OCI-M2 (cell line): ENCODE results near the gene CD33.
"Not testable (repeated sequence)": the region's sequence is repeated elsewhere in the genome, so short reads cannot be mapped to it uniquely, and the experiment has no call there.

Source experiments
- DNase-seq: peaks from one replicate; lab custom pipeline; 2025; ENCODE audit not compliant: unreplicated experiment; lab: John Stamatoyannopoulos, UW

Gene CD33

DNA sequence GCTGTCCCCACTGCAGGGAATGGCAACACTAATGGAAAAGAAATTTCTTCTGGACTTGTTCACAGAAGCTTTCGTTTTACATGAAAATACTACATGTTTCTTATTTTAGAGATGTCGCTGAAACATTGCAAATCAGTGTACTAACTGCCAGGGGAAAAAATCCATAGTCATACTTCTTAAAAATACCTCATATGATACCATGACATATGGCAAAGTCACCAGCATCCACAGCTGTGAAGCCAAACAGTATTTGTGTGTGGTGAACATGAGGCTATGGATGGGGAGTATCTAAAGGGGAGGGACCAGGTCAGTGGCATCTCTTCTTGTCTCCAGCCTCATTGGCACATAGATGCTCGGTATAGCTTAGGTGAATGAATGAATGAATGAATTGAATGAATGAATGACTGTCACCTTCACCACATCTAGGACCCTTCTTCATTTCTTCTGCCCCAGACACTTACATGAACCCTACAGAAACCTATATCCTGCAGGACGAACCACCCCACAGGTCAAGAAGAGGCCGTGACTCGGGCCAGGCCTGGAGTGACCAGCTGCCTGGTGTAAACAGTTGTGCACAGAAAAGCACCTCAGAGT lies 14.6 kb upstream of the CD33 start:
- no peak for DNase-seq

- not testable (repeated sequence) for DNase-seq
These were observed 14.0 kb upstream of the CD33 start for GRCh38 chr19:51210874-51211361.

- no peak for DNase-seq
These were observed 13.0 kb upstream of the CD33 start for GRCh38 chr19:51211833-51212232.

- no peak for DNase-seq
These were observed 5.6 kb upstream of the CD33 start for GRCh38 chr19:51219307-51219706.

DNA sequence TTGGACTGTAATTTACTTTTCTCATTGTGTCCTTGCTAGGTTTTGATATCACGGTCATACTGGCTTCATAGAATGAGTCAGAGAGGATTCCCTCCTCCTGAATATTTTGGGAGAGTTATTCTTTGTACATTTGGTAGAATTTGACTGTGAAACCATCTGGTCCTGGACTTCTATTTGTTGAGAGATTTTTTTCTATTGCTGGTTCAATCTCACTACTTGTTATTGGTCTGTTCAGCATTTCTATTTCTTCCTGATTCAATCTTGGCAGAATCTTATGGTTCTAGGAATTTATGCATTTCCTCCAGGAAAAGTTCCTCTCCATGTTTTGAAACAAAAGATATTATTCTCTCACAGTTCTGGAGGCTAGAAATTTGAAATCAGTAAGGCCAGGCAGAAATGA lies 4.9 kb upstream of the CD33 start:
- DNase-seq, result no peak

GRCh38 chr19:51220996-51221395 lies 3.9 kb upstream of the CD33 start:
- DNase-seq, result no peak

- no peak for DNase-seq
These were observed 678 bp upstream of the CD33 start for GRCh38 chr19:51224163-51224641.

- no peak for DNase-seq
These were observed 1.2 kb downstream of the CD33 start for GRCh38 chr19:51226067-51226466.

- no peak for DNase-seq
These were observed 2.4 kb downstream of the CD33 start for GRCh38 chr19:51227326-51227725.

DNA sequence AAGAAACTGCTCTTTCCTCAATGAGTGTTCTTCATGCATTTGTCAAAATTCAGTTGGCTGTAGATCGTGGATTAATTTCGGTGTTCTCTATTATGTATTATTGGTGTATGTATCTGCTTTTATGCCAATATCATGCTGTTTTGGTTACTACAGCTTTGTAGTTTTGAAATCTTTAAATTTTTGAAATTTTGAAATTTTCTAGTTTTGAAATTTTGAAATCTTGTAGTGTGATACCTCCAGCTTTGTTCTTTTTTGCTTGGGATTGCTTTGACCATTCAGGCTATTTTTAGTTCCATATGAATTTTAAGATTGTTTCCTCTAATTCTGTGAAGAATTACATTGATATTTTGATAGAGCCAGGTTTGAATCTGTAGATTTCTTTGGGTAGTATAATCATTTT lies 3.1 kb downstream of the CD33 start:
- DNase-seq, result no peak

DNA sequence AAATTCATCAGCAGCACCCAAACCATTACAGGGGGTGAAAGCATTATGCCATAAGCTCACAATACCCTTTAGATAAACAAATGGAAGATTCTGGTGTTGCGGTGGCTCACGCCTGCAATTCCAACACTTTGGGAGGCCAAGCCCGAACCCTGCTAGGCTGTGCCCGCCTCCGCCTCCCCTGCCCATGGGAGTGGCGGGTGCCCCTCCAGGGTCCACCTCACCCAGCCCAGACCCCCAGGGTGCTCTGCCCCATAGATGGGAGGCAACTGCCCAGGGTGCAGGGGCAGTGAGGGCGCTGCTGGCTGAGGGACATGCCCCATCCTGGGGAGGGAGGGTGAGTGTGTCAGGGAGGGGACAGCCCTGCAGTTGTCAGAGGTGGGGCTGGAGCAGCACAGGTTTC lies 16.0 kb downstream of the CD33 start:
- no peak for DNase-seq

DNA sequence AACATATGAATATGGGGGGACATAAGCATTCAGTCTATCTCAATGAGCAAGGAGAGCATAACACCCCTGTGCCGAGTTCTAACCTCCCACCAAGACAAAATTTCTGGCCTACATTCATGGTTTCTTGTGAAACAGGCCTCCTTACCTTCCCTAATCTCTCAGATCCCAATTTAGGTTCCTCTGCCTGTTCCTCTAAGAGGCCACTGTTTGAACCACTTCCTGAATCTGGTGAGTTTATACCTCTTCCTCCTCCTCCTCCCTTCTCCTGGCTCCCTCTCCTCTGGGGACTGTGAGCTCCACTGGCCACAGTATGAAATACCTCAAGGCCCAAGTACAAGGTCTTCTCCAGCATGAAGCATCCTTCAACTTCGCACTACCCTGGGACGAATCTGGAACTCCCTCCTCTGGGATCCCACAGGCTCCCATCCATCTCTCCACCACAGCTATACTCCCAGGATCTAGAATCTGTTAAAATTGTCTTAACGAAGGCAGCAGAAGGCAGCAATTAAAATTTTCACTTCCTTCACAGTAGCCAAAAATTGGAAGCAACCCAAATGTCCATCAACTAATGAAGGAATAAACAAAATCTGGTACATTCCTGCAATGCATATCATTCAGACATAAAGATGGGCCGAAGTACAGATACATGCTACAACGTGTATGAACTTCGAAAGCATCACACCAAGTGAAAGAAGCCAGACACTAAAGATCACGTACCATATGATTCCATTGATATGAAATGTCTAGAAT lies 18.2 kb downstream of the CD33 start:
- DNase-seq, result no peak

DNA sequence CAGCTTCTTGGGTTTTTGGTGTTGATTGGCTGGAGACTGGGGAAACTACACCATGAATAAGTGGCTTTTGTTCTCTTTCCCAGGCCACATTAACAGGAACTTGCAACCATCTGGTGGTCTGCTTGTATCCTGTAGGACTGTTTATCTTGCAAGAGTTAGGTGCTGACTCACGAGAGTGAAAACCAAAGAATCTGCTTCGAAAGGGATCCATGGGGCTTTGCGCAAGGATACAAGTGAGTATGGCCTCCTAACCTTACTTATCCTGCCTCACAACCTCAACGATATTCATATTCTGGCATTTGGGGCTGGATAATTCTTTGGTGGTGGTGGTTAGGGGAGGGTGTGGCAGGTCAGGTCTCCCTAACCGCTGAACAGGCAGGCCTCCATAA lies 21.3 kb downstream of the CD33 start:
- DNase-seq, result no peak

DNA sequence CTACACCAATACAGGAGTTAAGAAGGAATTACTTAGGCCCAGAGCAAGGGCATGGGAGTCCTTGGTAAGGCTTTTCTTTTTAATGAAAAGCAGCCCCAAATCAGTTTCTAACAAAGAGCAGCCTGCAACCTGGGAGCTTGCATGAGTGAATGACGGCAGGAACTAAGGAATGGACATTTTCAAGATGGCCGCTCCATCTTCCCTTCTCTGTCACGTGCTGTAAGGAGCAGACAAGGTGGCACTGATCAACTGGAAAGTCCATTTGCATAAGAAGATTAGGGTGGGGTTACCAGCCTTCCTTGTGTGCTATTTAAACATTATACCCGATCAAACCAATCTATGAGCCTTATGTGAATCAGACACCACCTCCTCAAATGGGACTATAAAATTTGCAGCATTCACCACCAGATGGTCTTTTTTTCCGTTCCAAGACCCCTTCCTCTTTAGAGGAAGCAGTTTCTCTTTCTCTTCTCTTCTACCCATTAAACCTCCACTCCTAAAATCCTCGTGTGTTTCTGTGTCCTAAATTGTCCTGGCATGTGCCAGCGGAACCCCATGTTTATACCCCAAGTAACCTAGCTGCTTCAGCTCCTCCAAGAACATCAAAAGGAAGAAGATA lies 23.2 kb downstream of the CD33 start:
- DNase-seq, result no peak

- no peak for DNase-seq
These were observed 26.0 kb downstream of the CD33 start, which contains the start of gene SIGLECL1 for GRCh38 chr19:51250786-51251467. Gene SIGLECL1, plus strand, starts transcription at chr19:51251080. Its CDS starts 12,993 bp downstream, at chr19:51264073.

DNA sequence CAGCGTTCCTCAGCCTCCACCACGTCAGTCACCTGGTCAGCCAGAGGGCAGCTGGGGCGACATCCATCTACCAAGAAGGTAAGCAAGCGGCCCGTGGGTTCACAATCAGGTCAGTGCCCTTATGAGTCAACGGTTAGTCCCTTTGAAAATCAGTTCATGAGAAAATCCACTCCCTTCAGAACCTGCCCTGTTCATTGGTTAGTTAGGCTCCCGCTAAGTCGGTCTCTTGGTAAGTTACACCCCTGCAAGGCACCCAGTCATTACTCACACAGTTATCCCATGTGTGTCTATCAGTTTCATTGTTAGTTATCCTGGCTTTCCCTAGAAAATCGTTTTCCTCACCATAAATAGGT lies 26.6 kb downstream of the CD33 start:
- DNase-seq, result no peak

- DNase-seq, result no peak
These were observed 27.6 kb downstream of the CD33 start for GRCh38 chr19:51252306-51253079.

- no peak for DNase-seq
These were observed 28.4 kb downstream of the CD33 start for GRCh38 chr19:51253088-51253806.

- DNase-seq, result no peak
These were observed 31.3 kb downstream of the CD33 start for GRCh38 chr19:51256155-51256625.

GRCh38 chr19:51257471-51257870 lies 32.6 kb downstream of the CD33 start:
- no peak for DNase-seq
